Common myeloid progenitor, CD34-positive (primary cell): Measurements from ENCODE around the gene MED1.

Experiments
- CTCF ChIA-PET: fragments of 350-600 bp; sonication (Branson Sonifier 250); formaldehyde crosslinking; loops from one replicate; lab custom pipeline; 2021; ENCODE audit warnings: antibody characterized with exemption; lab: Charles Lee
- POLR2A ChIA-PET: fragments of 350-600 bp; sonication (Branson Sonifier 250); formaldehyde crosslinking; loops from one replicate; lab custom pipeline; 2021; ENCODE audit warnings: antibody characterized with exemption; lab: Charles Lee
- DNase-seq, 3 donors: peaks; one replicate each; pipeline versions ENCODE4 v3.0.0 to v3.0.0-alpha.2; 2013
- H3K27ac ChIP-seq, 2 experiments: 1 replicate in 1 of 2; 2 replicates in 1 of 2; pipeline ENCODE4 v1.7.0; 2013; ENCODE audit warnings: inconsistent platforms in 2 of 2, low read length in 2 of 2, mild to moderate bottlenecking in 2 of 2, low read depth in 1 of 2, moderate library complexity in 1 of 2; ENCODE audit not compliant: severe bottlenecking in 2 of 2, insufficient read depth in 1 of 2, poor library complexity in 1 of 2
- H3K27me3 ChIP-seq, 5 experiments: replicated peaks in 2 of 5; 1 replicate in 3 of 5; 2 replicates in 2 of 5; pipeline versions ENCODE4 v1.6.1 to v1.7.0; 2013; ENCODE audit warnings: low read length in 4 of 5, mild to moderate bottlenecking in 2 of 5, moderate library complexity in 2 of 5, inconsistent platforms in 1 of 5; ENCODE audit not compliant: insufficient read depth in 5 of 5, control insufficient read depth in 4 of 5
- H3K36me3 ChIP-seq, 4 experiments: 1 replicate in 2 of 4; 2 replicates in 2 of 4; pipeline versions ENCODE4 v1.6.1 to v1.7.0; 2013; ENCODE audit warnings: low read length in 3 of 4, control low read depth in 1 of 4, mild to moderate bottlenecking in 1 of 4; ENCODE audit not compliant: control insufficient read depth in 4 of 4, insufficient read depth in 4 of 4
- H3K4me1 ChIP-seq, 4 experiments: 1 replicate in 3 of 4; 2 replicates in 1 of 4; pipeline versions ENCODE4 v1.6.1 to v1.7.1; 2013; ENCODE audit warnings: low read length in 3 of 4, mild to moderate bottlenecking in 3 of 4, control low read depth in 1 of 4, inconsistent platforms in 1 of 4, moderate library complexity in 1 of 4; ENCODE audit not compliant: control insufficient read depth in 4 of 4, insufficient read depth in 4 of 4; ENCODE audit errors: control extremely low read depth in 1 of 4
- H3K4me3 ChIP-seq, 7 experiments: 1 replicate in 4 of 7; 2 replicates in 3 of 7; pipeline versions ENCODE4 v1.5.1 to v1.7.0; 2013; ENCODE audit warnings: mild to moderate bottlenecking in 7 of 7, low read length in 6 of 7, moderate library complexity in 6 of 7, inconsistent platforms in 2 of 7, low read depth in 2 of 7, control low read depth in 1 of 7; ENCODE audit not compliant: insufficient read depth in 4 of 7, control insufficient read depth in 1 of 7; ENCODE audit errors: extremely low read depth in 1 of 7
- H3K9me3 ChIP-seq, 5 experiments: 1 replicate in 4 of 5; 2 replicates in 1 of 5; pipeline versions ENCODE4 v1.6.1 to v1.7.1; 2013; ENCODE audit warnings: low read length in 4 of 5, mild to moderate bottlenecking in 2 of 5, inconsistent platforms in 1 of 5, low read depth in 1 of 5, moderate library complexity in 1 of 5; ENCODE audit not compliant: control insufficient read depth in 4 of 5, insufficient read depth in 2 of 5; ENCODE audit errors: control extremely low read depth in 1 of 5
- WGBS: methylation state at CpG from one replicate; pipeline ENCODE4 v1.1.5; 2013; ENCODE audit not compliant: insufficient coverage; 5-methylcytosine and 5-hydroxymethylcytosine counted together

Gene MED1

GRCh38 chr17:39461926-39462569 lies 11.0 kb upstream of the MED1 start:
- H3K4me1 ChIP-seq: peaks cover 12 to 34% (median 25%) of the 10 kb centered on the region in 4 experiments
- H3K36me3 ChIP-seq: peaks cover 0 to 5% (median 0%) of the 10 kb centered on the region in 4 experiments
- CTCF ChIA-PET: interaction anchor here (1.3 kb wide), 1 partner anchor 11 kb away, joined by 4 read pairs; the partner anchor contains the start of gene MED1
- H3K4me3 ChIP-seq: peak overlapping the region; percentile 72 to 99 (median 88)
- peak overlapping the region; percentile 97 to 99 for H3K27ac ChIP-seq
- H3K9me3 ChIP-seq: no peaks in the 10 kb centered on the region
- H3K27me3 ChIP-seq: no peaks in the 10 kb centered on the region
- under 1% methylated on average over 29 of the region's 34 CpGs for WGBS
- peak in 2 of 3 donors; percentile 35 to 50 for DNase-seq
- POLR2A ChIA-PET: interaction anchor here (0.5 to 2.7 kb wide), 2 partner anchors 11 to 720 kb away, joined by 12 to 29 read pairs; partner anchors contain the start of gene MED1

GRCh38 chr17:39461113-39461925 lies 10.3 kb upstream of the MED1 start, which contains the start of gene CDK12:
Gene CDK12, plus strand, starts transcription at chr17:39461486. Its CDS starts 586 bp downstream, at chr17:39462072.
- no peaks in the 10 kb centered on the region for H3K27me3 ChIP-seq
- ChIA-PET CTCF (interaction anchor here (1.3 kb wide), 1 partner anchor 10 kb away, joined by 4 read pairs; the partner anchor contains the start of gene MED1), POLR2A (interaction anchor here (2.7 kb wide), 1 partner anchor 10 kb away, joined by 29 read pairs; the partner anchor contains the start of gene MED1)

DNA sequence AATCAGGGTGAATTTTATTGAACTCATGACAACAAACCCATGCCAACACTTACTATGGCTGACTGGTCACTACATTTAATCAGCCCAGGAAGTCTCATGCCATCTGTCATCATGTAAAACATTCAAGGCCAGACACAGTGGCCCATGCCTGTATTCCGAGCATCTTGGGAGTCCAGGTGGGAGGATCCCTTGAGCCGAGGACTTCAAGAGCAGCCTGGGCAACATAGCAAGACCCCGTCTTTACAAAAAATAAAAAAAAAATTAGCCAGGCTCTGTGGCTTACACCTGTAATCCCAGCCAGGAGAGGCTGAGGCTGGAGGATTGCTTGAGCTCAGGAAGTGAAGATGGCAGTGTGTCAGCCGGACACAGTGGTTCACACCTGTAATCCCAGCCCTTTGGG lies 4.9 kb upstream of the MED1 start:
- WGBS: 97% methylated on average over 4 of the region's 4 CpGs
- DNase-seq: no peak
- no peak overlapping the region for H3K27ac ChIP-seq
- H3K9me3 ChIP-seq: no peaks in the 10 kb centered on the region
- H3K4me1 ChIP-seq: peaks cover 0 to 7% (median 6%) of the 10 kb centered on the region in 4 experiments
- H3K27me3 ChIP-seq: no peaks in the 10 kb centered on the region
- H3K4me3 ChIP-seq: no peak overlapping the region
- no peaks in the 10 kb centered on the region for H3K36me3 ChIP-seq
- POLR2A ChIA-PET: interaction anchor here (0.7 kb wide), 1 partner anchor 61 kb away, joined by 5 read pairs; no protein-coding TSS in a partner anchor
- CTCF ChIA-PET: no interaction called here

More at GRCh38 chr17:39461113-39461925, 10.3 kb upstream of the MED1 start, which contains the start of gene CDK12:
- peak; percentile 100 for DNase-seq
- Histone ChIP-seq H3K4me3 (peak within 1 kb of the TSS; percentile 72 to 99 (median 88)), H3K27ac (peak within 1 kb of the TSS; percentile 97 to 99), H3K9me3 (no peaks in the 10 kb centered on the region), H3K36me3 (peaks cover 0 to 4% (median 0%) of the 10 kb centered on the region in 4 experiments), H3K4me1 (peaks cover 12 to 34% (median 25%) of the 10 kb centered on the region in 4 experiments)
- under 1% methylated on average over 29 of the region's 51 CpGs for WGBS

DNA sequence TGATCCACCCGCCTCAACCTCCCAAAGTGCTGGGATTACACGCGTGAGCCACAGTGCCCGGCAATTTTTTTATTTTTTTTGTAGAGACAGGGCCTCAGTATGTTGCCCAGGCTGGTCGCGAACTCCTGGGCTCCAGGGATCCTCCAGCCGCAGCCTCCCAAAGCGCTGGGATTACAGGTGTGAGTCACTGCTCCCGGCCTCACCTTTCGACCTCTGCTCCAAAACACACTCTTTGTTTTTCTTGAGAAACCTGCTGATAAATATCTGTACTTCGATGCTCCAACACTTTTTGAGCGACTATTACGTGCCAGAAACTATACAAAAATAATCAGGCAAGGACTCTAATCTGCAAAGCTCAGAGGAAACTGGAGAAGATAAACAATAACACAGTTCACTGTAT lies 1.0 kb downstream of the MED1 start:
- Histone ChIP-seq H3K4me1 (peaks cover 7 to 21% (median 13%) of the 10 kb centered on the region in 4 experiments), H3K4me3 (peak overlapping the region in 6 of 7 experiments; percentile 79 to 99 (median 93)), H3K27me3 (no peaks in the 10 kb centered on the region), H3K27ac (peak overlapping the region; percentile 98 to 99), H3K9me3 (no peaks in the 10 kb centered on the region), H3K36me3 (peaks cover 3 to 28% (median 12%) of the 10 kb centered on the region in 4 experiments)
- 96% methylated on average over 12 of the region's 13 CpGs for WGBS
- ChIA-PET POLR2A (interaction anchor here (0.8 to 1.7 kb wide), 2 partner anchors 9 to 12 kb away, joined by 3 to 29 read pairs; partner anchors contain the start of gene CDK12), CTCF (interaction anchor here (1.2 kb wide), 2 partner anchors 10 to 15 kb away, joined by 3 read pairs; no protein-coding TSS in a partner anchor)
- no peak for DNase-seq

DNA sequence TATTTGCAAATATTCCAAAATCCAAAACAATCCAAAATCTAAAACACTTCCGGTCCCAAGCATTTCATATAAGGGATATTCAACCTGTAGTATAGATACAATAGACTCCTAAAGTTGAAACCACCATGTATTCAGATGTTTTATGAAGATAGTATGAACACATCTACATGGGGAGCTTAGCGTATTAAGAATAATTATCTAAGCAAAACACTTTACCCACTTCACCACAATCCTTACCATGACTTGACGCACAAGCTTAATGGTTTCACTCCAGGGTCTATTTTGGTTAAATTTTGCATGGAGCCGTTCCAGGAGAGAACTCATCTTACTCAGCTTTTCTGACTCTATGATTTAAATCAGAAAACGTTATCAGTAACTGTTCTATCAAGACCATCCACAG lies 3.5 kb downstream of the MED1 start:
- Histone ChIP-seq H3K27me3 (no peaks in the 10 kb centered on the region), H3K27ac (no peak overlapping the region), H3K9me3 (no peaks in the 10 kb centered on the region), H3K4me1 (peaks cover 7 to 21% (median 13%) of the 10 kb centered on the region in 4 experiments), H3K4me3 (no peak overlapping the region), H3K36me3 (peaks cover 5 to 43% (median 22%) of the 10 kb centered on the region in 4 experiments)
- POLR2A ChIA-PET: interaction anchor here (0.7 kb wide), 1 partner anchor 56 kb away, joined by 3 read pairs; no protein-coding TSS in a partner anchor
- WGBS: 91% methylated on average over 2 of the region's 5 CpGs
- CTCF ChIA-PET: no interaction called here
- peak; percentile 19 to 61 (median 36) for DNase-seq

GRCh38 chr17:39443326-39443725 lies 7.7 kb downstream of the MED1 start:
- H3K4me3 ChIP-seq: no peak overlapping the region
- H3K27me3 ChIP-seq: no peaks in the 10 kb centered on the region
- peaks cover 18 to 79% (median 44%) of the 10 kb centered on the region in 4 experiments for H3K36me3 ChIP-seq
- POLR2A ChIA-PET: no interaction called here
- no peaks in the 10 kb centered on the region for H3K4me1 ChIP-seq
- CTCF ChIA-PET: no interaction called here
- no peak for DNase-seq
- H3K27ac ChIP-seq: no peak overlapping the region
- H3K9me3 ChIP-seq: no peaks in the 10 kb centered on the region
